B cell (primary cell): ENCODE results near the gene KRTAP4-7.

Experiments used
- CTCF ChIP-seq: fragments of 200-600 bp; IDR thresholded peaks from one replicate; pipeline ENCODE4 v1.8.0; 2022; ENCODE audit warnings: antibody characterized with exemption, mild to moderate bottlenecking
- EZH2 ChIP-seq: IDR thresholded peaks from 2 replicates; pipeline ENCODE4 v1.6.1; 2012; ENCODE audit warnings: borderline replicate concordance, low read depth, mild to moderate bottlenecking, moderate library complexity, low read length; ENCODE audit not compliant: insufficient read depth, poor library complexity, severe bottlenecking

GRCh38 chr17:41064301-41064700 is 19.6 kb upstream of the KRTAP4-7 start:
- TF ChIP-seq CTCF (no peak), EZH2 (no peak)
